Activated CD8-positive, alpha-beta memory T cell treated with anti-CD3 and anti-CD28 coated beads, Interleukin-2, amount 50 U/mL, for 24 hours (primary cell): ENCODE measurements around the gene HSD11B2.

Experiments
- DNase-seq: peaks from one replicate; pipeline ENCODE4 v3.0.0-alpha.2; 2020; ENCODE audit errors: extremely low read depth

HSD11B2 gene

DNA sequence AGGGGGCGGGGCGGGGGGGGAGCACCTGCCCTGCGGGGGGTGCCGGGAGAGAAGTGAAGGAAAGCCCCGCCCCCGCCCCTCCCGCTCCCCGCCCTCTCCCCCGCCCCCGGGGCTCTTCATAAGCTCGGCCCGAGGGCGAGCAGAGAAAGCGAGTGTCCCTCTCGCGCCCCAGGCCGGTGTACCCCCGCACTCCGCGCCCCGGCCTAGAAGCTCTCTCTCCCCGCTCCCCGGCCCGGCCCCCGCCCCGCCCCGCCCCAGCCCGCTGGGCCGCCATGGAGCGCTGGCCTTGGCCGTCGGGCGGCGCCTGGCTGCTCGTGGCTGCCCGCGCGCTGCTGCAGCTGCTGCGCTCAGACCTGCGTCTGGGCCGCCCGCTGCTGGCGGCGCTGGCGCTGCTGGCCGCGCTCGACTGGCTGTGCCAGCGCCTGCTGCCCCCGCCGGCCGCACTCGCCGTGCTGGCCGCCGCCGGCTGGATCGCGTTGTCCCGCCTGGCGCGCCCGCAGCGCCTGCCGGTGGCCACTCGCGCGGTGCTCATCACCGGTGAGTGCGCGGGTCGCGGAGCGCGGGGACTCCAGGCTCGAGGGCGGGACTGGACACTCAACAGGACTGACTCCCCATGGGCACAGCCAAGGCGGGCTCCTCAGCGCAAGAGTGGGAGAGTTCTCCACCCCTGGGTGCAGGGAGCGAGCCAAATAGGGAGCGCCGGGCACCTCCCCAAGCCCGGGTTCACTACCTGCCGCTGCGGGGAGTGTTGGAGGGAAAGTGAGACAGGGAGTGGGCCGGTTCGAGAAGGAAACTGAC lies at the start of gene HSD11B2:
Gene HSD11B2, plus strand, starts transcription at position 145 of the 798 bp plus-strand sequence. Its CDS starts 128 bp downstream, at position 273.
- no peak for DNase-seq

DNA sequence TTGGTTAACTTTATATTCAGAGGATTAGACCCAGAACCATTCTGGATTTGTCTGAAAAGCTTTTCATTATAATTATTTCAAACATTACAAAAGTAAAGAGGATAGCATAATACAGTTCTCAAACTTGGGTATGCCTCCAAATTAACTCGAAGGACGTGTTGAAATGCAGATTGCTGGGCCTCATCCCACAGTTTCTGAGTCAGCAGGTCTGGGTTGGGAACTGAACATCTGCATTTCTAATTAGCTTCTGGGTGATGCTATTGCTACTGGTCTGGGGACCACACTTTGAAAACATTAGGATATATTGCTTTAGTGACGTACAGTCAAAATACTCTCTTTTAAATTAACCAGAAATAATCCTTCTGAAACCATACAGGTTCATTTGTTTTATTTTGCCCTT lies 47.6 kb upstream of the HSD11B2 start:
- no peak for DNase-seq

DNA sequence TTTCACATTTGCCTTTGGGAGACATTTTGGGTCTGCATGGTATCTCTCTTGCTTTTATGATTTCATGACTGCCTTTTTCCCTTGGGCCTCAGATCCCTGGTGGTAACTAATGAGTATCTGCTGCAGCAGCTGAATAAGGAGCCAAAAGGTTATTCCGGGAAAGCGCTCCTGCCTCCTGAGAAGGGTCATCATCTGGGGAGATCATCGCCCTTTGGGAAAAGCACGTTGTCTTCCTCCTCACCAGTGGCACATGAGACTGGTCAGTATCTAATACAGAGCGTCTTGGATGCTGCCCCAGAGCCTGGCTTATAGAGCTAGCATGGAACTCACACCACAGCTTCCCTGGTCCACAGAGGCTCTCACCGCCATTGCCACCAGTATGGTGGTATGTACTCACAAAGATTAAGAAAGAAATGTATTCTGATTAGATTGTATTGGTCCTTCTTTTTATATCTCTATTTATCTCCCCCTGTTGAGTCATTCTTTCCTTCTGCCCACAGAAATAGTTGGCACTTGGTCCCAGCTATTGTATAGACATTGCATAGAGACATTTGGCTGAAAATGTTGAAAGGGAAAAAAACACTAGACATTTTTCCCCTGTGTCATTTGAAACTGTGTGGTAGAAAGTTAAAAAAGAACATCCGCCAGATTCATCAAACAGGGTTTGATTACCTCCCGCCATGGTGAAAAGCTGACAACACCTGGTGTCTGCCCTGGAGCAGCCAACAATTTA lies 46.0 kb upstream of the HSD11B2 start:
- DNase-seq: no peak

DNA sequence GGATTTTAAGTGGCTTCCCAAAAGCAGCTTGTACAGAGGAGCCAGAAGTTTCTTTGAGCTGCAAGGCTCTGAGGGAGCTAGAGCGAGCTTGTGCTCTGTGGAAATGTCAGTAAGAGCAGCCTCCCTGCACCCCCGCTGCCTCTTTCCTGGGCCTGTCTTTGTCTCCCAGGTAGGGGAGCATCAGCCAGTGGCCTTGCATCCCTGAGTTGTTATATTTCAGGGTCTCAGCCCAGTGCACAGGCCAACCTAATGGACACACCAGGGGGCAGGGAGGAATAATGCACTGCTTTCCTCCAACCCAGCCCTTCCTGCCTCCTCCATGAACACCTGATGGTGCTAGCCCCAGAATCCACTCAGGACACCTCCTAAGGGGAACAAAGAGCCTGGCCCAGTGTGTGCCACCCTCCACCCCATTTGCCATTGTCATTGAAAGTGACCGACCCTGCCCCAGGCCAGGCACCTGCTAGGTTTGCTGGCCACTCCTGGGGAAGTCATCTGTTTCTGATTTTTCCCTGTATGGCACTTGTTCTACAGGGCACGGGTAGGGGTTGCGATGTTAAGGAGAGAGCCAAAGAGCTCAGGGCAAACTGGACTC lies 44.0 kb upstream of the HSD11B2 start:
- DNase-seq: no peak

DNA sequence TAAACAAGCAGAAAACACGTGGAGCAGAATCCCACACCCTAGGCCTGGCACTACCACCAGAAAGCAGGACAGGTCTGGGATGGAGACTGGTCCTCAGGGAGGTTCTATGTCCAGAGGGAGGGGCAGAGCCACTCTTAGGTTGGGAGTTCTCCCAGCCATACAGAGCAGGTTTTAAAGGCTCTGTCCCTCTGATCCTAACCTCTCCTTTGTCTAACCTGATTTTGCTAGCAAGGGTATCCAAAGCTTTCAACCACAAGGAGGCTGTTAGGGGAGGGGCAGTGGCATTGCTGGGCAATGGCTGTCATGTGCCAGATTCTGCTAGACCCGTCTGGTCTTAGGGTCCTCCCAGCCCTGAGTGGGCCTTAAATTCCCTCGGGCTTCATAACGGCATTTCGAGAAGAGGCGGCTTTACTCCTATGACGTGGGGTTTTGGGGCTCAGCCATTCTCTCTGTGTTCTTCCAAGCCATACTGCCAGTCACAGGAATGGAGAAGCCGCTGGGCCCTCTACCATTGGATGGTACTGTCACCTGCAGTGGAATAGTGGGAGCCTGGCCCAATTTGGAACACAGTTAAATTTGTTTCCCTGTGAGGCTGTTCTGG lies 43.3 kb upstream of the HSD11B2 start:
- DNase-seq: no peak

DNA sequence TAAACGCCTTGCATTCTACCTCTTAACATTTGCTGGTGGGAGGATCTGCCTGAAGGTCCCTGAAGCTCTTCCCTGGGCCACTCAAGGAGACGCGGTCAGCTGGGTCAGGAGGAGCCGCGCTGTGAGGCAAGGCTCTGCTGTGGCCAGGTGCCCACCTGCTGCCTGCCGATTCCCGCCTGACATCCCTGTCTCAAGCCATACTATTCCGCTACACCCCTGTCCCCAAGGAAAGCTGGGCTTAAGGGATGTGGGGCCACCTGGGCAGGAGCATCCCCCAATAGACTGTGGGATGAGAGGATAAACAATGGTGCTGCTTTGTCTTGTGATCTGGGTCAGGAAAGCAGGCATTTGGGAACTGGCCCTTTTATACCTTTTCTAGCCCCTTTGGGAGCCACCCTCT lies 42.7 kb upstream of the HSD11B2 start:
- DNase-seq: no peak

DNA sequence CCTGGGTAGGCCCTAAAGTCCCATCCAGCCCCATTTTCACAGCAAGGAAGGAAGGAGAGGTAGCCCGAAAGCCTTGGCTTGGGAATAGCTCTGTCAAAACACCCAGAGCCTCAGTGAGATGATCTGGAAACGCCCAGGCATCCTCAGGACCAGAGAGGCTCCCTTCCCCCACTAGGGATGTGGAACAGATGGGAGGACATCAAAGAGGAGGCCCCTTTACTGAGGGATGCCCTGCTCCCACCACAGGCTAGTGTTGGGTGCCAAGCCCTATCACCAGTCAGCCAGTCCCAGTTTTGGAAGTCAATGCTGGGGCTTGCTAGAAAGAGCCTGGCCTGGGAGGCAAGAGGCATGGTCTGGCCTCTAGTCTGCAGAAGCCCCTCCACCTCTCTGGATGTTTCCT lies 42.3 kb upstream of the HSD11B2 start:
- DNase-seq: no peak

DNA sequence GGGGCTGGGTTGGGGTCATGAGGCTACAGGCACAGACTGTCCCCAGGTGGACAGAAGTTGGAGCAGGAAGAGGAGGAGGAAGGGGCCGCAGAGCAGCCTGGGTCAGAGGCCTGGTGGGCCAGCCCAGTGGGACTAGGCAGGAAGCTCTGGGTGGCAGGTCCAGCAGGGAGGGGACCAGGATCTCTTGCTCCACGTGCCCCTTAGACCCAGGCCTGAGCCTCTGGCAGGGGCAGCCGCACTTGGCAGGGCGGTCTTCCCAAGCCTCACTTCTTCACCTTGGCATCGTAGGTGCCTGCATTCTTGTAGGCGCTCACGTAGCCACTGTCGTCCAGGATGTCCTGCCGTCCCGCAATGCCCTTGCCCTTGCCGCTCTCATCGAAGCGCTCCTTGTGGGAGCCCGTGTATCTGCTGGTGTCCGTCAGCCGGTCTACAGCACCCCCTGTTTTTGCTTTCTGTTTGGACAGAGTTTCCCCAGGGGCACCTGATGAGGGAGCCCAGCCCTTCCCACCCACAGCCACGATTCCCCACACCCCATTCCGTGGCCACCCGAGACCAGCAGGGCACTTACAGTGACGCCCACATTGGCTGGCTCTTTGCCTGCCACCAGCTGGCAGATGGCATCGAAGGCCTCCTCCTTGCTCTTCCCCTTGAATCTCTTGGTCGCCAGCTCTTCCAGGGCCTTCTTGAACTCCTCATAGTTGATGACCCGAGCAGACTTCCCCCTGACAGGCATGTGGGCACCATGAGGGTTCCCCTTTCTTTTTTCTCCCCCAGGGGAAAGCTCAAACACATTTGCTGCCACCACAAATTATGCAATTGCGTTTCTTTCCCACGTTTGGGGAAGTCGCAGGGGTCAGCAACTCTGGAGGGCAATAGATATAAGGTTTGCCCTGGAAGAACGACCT lies 40.8 kb upstream of the HSD11B2 start:
- DNase-seq: no peak

DNA sequence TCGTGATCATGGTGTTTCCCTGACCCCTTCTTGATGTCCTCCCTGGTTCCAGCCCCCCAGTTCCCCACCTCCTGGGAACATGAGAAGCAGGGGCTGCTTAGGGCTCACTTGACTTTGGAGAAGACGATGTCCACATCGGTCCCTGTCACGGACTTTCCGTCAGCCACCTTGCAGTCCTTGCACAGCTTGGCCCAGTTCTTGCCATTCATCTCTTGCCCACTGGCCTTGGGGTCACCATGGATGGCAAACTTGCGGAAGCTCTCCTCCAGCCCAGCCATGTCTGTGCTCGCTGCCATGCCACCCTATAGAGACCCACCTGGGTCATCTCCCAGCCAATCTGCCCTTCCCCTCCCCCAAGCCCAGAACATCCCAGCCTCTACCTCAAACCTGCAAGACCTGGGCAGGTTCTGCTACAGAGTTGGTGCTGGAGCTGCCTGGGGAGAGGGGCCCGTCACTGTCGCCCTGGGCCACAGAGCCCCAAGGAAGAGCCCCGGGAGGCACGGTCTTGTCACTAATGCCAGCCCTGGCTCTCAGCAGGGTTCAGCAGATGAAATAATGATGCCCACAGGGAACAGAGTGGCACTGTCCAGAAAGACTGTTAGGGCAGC lies 40.0 kb upstream of the HSD11B2 start:
- no peak for DNase-seq

DNA sequence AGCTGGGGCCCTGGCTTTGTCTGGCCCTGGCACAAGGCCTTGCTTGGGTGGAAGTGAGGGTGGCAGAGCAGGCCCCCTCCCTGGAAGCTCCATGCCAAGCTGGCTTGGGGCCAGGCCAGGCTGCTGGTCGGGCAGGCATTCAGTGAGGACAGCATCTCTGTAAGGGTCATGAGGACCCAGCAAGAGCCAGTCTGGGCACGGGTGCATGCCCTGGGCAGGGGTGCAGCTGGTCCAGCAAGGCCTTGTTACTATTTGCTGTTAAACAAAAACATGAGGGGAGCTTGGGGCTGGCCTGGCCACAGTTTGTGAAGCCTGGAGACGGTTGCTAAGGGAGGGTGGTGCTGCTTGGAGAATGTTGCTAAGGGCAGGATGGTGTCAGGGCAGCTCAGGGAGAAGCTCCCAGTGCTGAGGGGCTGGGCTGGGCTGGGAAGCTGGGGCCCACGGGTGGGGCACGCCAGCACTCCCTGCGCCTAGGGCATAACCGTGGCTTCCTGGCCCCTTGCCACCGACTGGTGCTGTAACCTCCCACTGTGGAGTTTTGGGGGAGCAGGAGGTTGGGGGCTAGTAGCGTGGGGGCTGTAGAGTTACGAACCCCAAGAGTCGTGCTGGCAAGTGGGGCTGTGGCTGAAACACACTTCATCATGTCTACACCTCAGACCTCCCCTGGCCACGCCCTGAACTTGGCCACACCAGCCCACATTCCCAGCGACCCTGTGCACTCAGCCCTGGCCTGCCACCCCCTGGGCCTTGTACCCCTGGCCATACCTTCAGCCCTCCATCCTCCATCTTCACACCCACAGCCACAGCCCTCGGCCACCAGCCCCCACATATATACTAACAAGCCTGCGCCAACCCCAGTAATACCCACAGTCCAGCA lies 39.3 kb upstream of the HSD11B2 start:
- no peak for DNase-seq

DNA sequence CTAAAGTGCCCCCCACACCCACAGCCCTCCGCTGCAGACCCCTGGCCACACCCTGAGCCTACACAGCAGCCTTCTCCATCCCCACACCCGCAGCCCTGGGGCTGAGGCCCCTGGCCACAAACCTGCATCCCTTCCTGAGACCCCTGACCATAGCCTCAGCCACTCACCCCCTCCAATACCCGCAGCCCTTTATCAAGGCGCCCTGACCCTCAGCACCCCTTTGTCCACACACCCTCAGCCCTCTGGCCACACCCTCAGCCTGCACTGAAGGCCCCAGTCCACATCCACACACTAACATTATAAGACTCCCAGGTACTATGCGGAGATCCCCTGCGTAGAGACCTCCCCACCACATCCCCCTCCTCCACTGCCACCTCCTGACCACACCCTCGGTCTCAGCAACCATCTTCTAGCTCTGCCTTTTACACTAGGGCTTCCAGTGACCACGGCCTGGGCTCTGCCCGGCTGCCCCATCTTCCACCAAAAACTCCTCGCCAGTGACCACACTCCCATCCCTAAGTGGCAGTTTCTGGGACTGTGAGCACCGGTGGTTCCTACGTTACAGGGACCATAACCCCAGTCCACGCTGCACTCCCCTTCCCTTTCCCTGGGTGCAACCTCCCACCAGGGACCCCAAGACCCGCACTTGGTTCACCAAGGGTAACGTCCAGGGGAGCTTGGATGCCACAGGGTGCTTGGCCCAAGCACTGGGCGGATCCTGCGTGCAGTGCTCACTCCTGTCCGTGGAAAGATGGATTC lies 38.4 kb upstream of the HSD11B2 start:
- DNase-seq: no peak

DNA sequence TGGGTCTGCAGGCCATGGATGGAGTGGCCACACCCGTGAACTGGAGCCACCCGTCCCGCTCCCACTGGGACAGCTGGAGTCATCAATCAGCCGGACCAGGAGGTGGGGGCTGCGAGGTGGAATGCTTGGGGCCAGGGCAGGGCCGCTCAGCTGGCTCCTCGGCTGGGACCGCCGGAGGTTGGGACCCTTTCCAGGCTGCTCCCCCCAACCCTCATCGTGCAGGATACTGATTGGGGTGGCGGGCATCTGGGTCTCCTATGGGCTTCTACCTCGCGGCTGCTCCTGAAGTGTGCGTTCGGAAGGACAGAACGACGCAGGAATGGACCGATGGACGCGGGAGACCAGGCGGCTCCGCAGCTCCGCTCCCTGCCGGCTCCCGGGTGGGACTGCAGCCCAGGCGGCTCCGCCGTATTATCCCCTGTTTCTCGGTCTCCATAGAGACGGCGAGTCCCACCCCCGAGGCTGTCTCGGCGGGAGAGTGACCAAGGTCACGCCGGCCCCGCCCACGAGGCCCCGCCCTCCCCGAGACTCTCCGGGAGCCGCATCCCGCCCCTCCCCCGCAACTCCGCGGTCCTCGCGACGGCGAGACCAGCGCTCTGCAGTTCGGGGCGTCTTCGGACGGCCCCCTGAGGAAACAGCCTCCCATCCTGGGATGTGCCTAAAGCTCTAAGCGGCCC lies 37.7 kb upstream of the HSD11B2 start, which contains the start of gene TPPP3:
Gene TPPP3, minus strand, starts transcription at position 388 of the 677 bp plus-strand sequence. CDS start 2,387 bp downstream, outside the sequence.
- DNase-seq: no peak

DNA sequence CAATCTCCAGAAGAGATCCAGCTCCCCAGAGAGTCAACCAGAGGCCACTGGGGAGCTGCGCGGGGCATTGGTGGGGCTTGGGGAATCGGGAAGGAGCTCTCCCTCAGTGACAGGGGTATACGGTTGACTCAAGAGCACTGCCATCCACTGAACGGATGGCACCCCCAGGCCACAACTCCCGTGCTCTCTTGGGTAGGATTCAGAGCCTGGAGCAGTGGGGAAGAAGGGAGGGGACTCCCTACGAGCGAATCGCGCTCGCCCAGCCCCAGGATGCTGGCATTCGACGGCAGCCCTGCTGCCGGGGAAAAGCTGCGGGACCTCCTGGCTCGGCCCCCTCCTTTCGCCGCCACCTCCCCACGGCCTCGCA lies 37.1 kb upstream of the HSD11B2 start:
- no peak for DNase-seq

DNA sequence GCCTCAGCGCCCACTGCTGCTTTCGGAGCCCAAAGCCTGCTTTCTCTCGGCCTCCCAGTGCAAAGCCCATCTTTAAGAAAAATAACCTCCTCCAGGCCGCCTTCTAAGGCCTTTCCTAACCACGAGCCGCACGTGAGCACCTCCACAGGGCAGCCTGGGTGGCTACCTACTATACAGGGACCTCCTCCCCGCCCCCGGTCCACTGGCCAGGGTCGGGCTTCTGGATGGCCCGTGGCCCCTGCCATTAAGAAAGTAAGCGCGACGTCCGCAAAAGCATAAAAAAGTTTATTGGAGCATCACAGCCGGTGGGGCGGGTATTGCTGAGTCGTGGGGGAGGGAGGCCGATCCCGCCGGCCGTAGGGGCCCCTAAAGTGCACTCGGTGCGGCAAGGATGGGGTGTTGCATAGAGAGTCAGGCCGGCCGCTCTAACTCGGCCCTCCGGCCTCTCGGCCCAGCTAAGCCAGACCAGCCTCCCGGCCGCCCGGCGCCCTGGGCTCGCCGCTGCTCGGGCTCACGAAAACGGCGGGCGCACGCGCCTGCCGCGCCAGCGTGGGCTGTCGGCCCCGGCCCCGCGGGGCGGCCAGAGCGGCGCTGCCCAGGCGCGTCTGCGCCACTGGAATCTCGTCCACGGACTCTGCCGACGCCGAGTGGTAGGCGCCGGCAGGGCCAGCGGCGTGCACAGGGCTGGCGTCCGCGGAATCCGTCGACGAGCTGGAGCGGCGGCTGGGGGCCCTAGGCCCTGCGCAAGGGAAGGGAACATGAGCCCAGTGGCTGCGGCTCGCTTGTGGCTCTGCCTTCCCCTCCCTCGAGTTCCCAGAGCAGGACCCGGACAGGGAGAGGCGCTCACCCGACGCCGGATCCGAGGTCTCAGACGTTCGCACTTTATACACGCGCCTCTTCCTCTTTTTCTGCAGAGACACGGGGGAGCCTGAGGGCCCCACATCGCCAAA lies 36.5 kb upstream of the HSD11B2 start:
- DNase-seq: no peak

DNA sequence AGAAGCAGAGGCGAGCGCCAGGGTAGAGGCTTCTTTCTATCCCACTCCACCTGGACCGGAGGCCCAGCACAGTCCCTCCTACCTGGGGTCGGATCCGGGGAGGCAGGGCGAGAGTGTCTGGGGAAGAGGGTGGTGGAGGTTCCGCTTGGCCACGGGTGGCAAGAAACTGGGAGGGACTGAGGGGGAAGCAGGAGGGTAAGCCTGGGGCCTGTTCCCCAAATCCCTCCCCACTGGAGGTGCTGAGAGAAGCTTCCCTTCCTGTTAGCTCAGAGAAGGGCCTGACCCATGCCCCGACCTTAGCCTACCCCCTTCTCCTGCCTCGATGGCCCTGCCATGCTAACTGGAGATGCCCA lies 35.8 kb upstream of the HSD11B2 start:
- no peak for DNase-seq

DNA sequence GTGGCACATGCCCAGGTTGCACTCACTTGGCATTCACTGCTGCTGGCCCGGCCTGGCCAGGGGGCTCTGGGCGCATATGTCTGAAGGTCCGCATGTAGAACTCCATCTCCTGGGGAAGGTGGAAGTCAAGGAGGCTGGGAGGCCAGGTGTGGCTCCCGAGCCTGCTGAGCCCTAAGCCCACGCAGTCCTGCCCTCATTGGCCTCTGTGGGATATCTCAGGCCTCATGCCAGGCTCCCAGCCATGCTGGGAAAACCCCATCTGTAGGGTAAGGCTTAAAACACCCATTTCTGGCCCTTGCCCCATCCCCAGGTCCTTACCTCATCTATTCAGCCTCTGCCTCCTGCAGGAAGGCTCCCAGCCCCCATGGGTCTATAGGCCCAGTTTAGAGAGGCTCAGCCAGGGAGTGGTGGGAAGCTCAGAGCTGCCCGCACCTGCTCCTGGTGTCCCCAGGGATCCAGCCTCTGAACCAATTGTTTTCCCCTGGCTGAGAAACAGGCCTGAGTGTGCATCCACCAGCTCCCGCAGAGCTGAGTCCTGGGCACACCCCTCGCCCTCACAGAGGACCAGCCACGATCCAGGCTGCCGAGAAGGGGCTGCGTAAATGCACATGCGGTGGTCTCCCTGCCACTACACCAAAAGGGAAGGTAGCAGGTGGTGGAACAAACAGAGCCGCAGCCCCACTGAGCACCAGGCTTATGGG lies 35.3 kb upstream of the HSD11B2 start:
- DNase-seq: no peak
